ENCODE measurements around the gene LDB3. TPM values are rescaled to one million over a fixed set of nuclear protein-coding genes. Genes with fewer than 3 reads are reported as not detected.

The LDB3 gene
- total and polyA plus RNA-seq, 2 of the 8 experiments (the other 6 are each of a cell fraction or from before 2014, with no cell fraction given): 0.20 to 0.43 TPM

GRCh38 chr10:86782701-86783418 lies 114.5 kb downstream of the LDB3 start:
- H3K23ac ChIP-seq (ENCODE audit: insufficient read length): no peak overlapping the region
- 92% methylated on average over 1 of the region's 1 CpG; no CpG with 5 or more reads in 1 of the 2 experiments for WGBS, 2 experiments (ENCODE audit: extremely low coverage in 1 of 2, insufficient coverage in 1 of 2, insufficient read length in 1 of 2, insufficient replicate concordance in 2 of 2, low coverage in 1 of 2, low lambda C conversion rate in 2 of 2, missing lambda C conversion rate in 1 of 2)
- no peak overlapping the region for H2AK5ac ChIP-seq (ENCODE audit: low read depth, low read length)
- H3K4me1 ChIP-seq (replicated peaks in 1 of 4; ENCODE audit: control insufficient read depth in 3 of 4, insufficient read depth in 4 of 4, low read length in 3 of 4): peaks cover 6 to 13% (median 9%) of the 10 kb centered on the region in 4 experiments
- peaks cover 0 to 3% (median 0%) of the 10 kb centered on the region in 4 experiments; a peak in 2 of 8 replicates for H3K36me3 ChIP-seq (ENCODE audit: control insufficient read depth in 2 of 4, insufficient read depth in 4 of 4, low read length in 3 of 4)
- H2BK12ac ChIP-seq (ENCODE audit: low read depth, low read length): no peak overlapping the region
- no peak overlapping the region for H2BK20ac ChIP-seq (ENCODE audit: low read length)
- H4K20me1 ChIP-seq (replicated peaks in 1 of 2; ENCODE audit: control insufficient read depth in 1 of 2, insufficient read depth in 2 of 2, low read length in 2 of 2): peaks cover 18 to 21% of the 10 kb centered on the region in 2 experiments
- H4K8ac ChIP-seq (ENCODE audit: extremely low read depth, insufficient read depth, low read length): no peak overlapping the region
- H2BK120ac ChIP-seq (replicated peaks; ENCODE audit: low read depth, low read length): no peak overlapping the region
- peaks cover 48 to 100% of the 10 kb centered on the region in 2 experiments for H3K79me2 ChIP-seq (ENCODE audit: control insufficient read depth in 1 of 2, insufficient read depth in 2 of 2, low read length in 2 of 2)
- peak overlapping the region; percentile 39 for H3K56ac ChIP-seq (replicated peaks; ENCODE audit: insufficient read length, low read depth, low read length)
- POLR2A ChIA-PET (ENCODE audit: partially characterized antibody): no interaction called here
- FAIRE-seq (no peak), DNase-seq (ENCODE audit: low read depth in 1 of 2, low spot score in 2 of 2) (no peak)
- no peak overlapping the region for H4K91ac ChIP-seq (replicated peaks; ENCODE audit: insufficient read length, low read length)
- no peak overlapping the region for H3K4me2 ChIP-seq (ENCODE audit: insufficient read depth in 1 of 2, low read depth in 2 of 2, low read length in 2 of 2)
- no peak overlapping the region for H3K4me3 ChIP-seq (ENCODE audit: extremely low read depth in 1 of 4, insufficient read depth in 2 of 4, low read depth in 3 of 4, low read length in 4 of 4)
- peaks cover 2% of the 10 kb centered on the region; the same call in 1 of the 2 replicates for H3K79me1 ChIP-seq (ENCODE audit: low read depth, low read length)
- CTCF ChIA-PET (ENCODE audit: partially characterized antibody): interaction anchor here (0.6 to 1.1 kb wide), 2 partner anchors 55 to 95 kb away, joined by 3 read pairs; no protein-coding TSS in a partner anchor
- TF ChIP-seq, protein P1, sequence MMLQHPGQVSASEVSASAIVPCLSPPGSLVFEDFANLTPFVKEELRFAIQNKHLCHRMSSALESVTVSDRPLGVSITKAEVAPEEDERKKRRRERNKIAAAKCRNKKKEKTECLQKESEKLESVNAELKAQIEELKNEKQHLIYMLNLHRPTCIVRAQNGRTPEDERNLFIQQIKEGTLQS (IDR thresholded peaks at IDR 0.05; ENCODE audit: insufficient read depth, low read depth, low read length): no peak
- TF ChIP-seq ASH2L (IDR thresholded peaks at IDR 0.05; ENCODE audit: low read length): no peak
- TF ChIP-seq BRCA1 (IDR thresholded peaks at IDR 0.05; ENCODE audit: low read depth, low read length): no peak
- TF ChIP-seq SP1 (IDR thresholded peaks at IDR 0.05; ENCODE audit: low read depth, low read length): no peak
- no peak for TF ChIP-seq TCF12 (IDR thresholded peaks at IDR 0.05; ENCODE audit: low read depth, low read length)
- H3K23me2 ChIP-seq (ENCODE audit: low read depth, low read length): no peaks in the 10 kb centered on the region
- no peak overlapping the region for H4K5ac ChIP-seq (ENCODE audit: insufficient read length, low read depth, low read length)
- peak overlapping the region in 1 of 4 experiments; percentile 19; a peak in 1 of 7 replicates for H3K9ac ChIP-seq (replicated peaks in 1 of 4; ENCODE audit: extremely low read depth in 1 of 4, low read depth in 3 of 4, low read length in 3 of 4)
- H2BK5ac ChIP-seq (ENCODE audit: low read depth, low read length): no peak overlapping the region
- no peak overlapping the region for H3K14ac ChIP-seq (ENCODE audit: insufficient read length)
- H3K18ac ChIP-seq (ENCODE audit: extremely low read depth, low read length): no peak overlapping the region
- no peak overlapping the region for H3K27ac ChIP-seq (ENCODE audit: low read depth, low read length)
- H3K27me3 ChIP-seq (replicated peaks in 1 of 4; ENCODE audit: control insufficient read depth in 3 of 4, extremely low read depth in 1 of 4, insufficient read depth in 3 of 4, low read length in 3 of 4): no peaks in the 10 kb centered on the region
- H2BK15ac ChIP-seq (ENCODE audit: low read length): no peak overlapping the region
- H3K4ac ChIP-seq (replicated peaks; ENCODE audit: insufficient read length, low read depth, low read length): no peak overlapping the region
- H3K9me3 ChIP-seq (ENCODE audit: insufficient read depth in 2 of 2, low read depth in 1 of 2, low read length in 1 of 2): no peaks in the 10 kb centered on the region
- no peak overlapping the region for H2AFZ ChIP-seq (ENCODE audit: low read length)

All from H1 (cell line).